Umbilical cord (tissue), 1 donor: Measurements from ENCODE around the gene CFHR3. TPM values are rescaled to one million over a fixed set of nuclear protein-coding genes. Genes with fewer than 3 reads are reported as not detected.

ENCODE experiments used
- total RNA-seq: library from RNA; depleted of rRNA; stranded (reverse); fragments of >200 nt; gene quantifications from one replicate; pipeline ENCODE4 v1.2.3, GENCODE V29; 2014; ENCODE audit warnings: low replicate concordance; ENCODE audit not compliant: insufficient read depth

Gene CFHR3
- total RNA-seq, 1 donor from 2014 or later = 22.6 TPM

Other genes starting within 250 kb of the CFHR3 start
- gene KCNT2, start 166.4 kb upstream of the CFHR3 start, total RNA-seq = 3.4 TPM
- 60.4 TPM for gene CFH, start 122.8 kb upstream of the CFHR3 start, total RNA-seq
- 5.5 TPM for gene CFHR1, start 44.9 kb downstream of the CFHR3 start, total RNA-seq
- not detected for gene CFHR4, start 113.2 kb downstream of the CFHR3 start, total RNA-seq
- 4.3 TPM for gene CFHR2, start 168.9 kb downstream of the CFHR3 start, total RNA-seq
- 0.72 TPM for gene CFHR5, start 202.7 kb downstream of the CFHR3 start, total RNA-seq